ENCODE measurements around the gene COL19A1.

The COL19A1 gene

DNA sequence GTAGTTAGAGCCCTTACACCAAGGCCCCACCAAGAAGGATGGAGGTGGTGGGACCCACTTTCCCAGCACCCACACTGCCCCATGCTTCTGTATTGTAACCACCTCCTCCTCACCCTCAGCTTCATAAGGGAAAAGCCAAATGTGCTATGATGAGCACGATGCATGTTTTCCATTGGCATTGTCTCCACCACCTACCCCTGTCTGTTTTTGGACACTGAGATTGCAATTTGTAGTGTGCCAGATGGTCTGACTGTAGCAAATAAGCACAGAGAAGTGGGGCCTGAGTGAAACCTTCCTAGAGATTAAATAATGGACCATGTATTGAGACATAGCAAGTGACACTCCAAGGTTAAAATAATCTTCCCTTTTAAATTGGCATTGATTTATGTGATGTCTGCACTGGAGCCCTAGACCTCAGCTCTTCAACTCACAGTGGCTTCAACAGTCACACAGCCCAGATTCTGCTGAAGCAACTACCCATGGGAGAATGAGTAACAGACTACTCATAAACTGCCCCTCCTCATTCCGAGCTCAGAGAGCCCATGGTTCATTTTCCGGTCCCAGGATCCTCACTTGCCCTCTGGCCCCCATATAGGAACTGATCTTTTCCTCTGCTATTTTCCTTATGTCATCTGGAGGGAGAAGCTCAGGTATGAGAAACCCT, 258.7 kb downstream of the COL19A1 start:
- DNase-seq (ENCODE audit: low read depth in 2 of 2) = no peak

DNA sequence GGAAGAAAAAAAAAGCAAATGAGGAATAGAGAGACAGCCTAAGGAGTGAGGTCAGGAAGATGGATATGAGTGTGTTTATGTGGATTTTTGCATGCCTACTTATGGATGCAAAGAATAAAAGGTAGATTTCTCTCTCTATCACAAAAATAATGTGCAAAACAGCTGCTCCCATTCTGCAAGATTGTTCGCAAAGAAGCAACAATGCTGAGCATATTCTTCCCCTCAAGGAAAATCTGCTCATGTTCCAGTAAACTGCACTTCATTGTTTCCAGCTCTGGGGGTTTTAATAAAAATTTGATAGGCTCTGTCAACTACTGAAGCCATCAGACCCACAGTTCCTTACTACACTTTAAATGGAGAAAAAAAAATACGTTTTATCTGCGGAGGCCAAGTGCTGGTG, 259.2 kb downstream of the COL19A1 start:
- DNase-seq (ENCODE audit: low read depth in 2 of 2) = no peak

DNA sequence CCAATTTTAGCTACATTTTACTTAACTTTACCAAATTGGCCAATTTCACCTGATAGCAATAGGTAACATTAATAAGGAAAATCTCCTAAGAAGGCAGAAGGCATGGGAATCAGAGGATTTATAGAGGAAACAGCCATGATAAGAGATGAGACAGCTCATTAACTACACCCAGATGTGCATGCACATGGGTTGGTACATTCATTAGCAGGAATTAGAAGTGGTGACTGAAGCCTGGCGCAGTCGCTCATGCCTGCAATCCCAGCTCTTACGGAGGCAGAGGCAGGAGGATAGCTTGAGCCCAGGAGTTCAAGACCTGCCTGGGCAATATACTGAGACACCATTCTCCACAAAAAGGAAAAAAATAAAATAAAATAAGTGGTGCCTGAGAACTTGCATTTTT, 263.0 kb downstream of the COL19A1 start:
- no peak for DNase-seq (ENCODE audit: low read depth in 2 of 2)

DNA sequence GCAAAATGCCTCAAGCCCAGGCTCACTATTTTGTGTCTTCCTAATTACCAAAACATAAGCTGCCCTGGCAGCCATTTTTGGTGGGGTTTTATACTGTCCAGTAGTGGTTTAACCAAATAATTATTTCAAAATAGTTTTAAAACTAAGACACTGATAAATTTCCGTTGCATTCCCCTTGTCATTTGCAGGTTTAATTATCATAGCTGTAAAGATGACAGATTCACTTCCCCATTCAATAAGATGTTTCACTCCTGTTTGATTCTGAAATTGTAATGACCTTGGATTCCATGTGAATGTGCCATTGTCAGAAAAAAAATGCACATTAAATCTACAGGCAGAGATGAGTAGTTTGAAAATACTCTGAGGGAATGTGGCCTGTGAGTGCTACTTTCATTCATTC, 264.5 kb downstream of the COL19A1 start:
- DNase-seq (ENCODE audit: low read depth in 2 of 2) = no peak

DNA sequence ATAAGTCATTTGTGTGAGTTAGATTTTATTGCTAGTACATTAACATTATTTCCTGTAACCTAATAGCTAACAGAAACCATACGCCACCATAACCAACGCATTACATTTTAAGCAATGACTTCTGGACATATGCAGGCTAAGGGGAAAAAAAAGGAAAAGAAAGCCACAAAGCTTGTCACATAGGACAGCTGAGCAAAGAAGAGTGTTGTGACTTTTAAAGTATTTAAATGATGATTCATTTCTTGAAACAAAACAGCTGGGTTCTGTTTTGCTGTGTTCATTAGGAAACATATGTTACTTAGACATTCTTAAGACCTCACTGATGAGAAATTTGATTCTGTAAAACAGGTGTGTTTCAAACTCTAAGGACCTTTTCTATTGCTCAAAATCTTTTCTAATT, 265.2 kb downstream of the COL19A1 start:
- no peak for DNase-seq (ENCODE audit: low read depth in 2 of 2)

DNA sequence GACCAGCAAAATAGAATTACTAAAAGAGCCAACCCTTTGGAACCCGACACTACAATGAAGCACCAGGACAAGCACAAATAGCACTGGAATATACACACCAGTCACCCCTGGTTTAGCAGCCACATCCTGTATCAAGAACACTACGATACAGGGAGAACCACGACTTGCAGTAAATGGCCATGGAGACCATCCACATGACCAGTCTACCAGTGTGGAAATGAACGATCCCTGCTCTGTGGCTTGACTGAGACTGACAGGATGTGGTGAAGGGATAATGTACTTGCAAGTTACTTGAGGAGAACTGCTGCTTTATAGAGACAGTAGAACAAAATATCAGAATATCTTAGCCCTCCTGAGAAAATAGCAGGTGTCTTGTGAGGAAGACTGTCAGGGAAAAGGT, 266.9 kb downstream of the COL19A1 start:
- DNase-seq (ENCODE audit: low read depth in 2 of 2) = no peak

DNA sequence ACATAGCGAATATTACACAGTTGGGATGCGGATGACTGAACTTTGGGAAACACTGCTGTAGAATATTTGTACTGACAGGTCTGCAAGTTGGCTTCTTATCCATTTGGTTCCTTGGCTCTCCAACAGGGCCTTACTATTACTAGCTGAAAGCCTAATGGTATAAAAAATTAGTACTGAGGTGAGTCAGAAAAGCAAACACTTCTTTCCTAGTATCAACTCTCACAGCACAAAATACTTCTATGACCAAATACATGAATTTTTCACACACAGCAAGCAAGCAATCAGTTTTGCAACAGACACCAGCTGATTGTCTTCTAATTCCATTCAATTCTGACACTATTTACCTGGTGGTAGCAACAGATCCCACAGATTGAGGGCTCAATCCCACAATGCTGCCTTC, 268.2 kb downstream of the COL19A1 start:
- no peak for DNase-seq (ENCODE audit: low read depth in 2 of 2)

DNA sequence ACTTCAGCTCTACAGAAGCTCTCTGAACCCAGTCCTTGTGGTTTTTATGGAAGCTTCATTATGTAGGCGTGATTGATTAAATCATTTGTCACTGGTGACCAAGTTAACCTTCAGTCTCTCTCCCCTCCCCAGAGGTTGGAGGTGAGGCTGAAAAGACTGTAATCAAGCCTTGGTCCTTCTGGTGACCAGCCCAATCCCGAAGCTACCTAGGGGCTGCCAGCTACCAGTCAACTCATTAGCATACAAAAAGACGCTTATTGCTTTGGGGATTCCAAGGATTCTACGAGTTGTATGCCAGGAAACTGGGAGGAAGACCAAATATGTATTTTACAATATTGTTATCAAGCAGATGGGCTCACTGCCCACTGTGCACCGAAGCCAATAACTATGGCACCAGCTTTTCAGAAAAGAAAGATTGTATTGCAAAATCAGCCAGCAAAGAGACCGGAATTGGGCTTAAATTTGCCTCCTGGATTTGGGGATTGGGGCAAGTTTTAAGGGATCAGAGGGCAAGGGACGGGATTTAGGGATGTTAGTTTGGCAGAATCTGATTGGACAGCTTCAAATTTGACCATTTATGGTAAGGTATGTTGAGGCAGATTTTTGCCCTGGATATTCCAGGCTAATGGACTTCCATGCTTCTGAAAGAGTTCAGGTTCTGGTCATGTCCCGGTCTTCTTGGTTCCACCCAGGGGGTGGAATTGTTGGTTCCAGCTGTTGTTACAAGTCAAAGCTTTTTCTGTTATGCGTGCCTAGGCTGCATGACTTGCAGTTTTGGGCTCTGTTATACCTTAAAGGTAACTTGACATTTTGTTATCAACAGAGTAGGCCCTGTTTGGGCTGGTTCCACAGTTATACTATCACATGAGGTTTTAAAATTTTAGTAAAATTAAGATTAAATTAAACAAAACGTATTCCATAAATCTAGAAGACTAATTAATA, 269.1 kb downstream of the COL19A1 start:
- DNase-seq (ENCODE audit: low read depth in 2 of 2) = no peak

DNA sequence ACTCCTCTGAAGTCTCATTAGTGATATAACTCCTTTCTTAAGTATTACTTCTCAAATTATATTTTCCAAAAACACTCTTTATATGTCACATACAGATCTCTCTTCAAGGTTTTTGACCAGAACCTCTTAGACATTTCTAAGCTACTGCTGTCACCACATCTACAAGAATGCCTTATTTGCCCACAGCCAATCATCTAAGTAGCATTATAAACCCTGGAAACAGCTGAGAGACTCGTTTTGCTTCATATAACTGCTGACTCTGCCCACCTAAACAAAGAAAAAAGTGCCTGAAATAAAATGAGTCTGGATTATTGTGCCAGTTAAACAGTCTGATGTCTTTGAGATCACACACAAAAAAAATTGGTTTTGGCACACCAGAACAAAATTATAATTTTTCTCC, 270.6 kb downstream of the COL19A1 start:
- no peak for DNase-seq (ENCODE audit: low read depth in 2 of 2)

DNA sequence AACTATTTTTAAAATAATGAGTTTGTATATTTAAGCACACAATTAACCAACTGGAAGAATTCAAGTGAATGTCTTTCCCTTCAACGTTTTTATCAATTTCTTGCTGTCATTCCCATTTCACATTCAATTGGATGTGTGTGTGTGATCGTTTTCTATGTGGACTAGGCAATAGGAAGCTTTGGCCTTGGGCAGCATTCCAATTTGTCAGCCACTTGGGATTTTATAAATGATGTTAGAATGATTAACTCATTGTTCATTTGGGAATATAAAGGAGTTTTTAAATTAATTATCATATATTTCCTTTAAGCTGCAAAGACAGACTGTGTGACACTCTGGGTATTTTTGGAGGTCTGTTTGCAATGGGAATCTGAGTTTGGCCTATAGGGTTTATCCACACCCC, 274.1 kb downstream of the COL19A1 start:
- DNase-seq (ENCODE audit: low read depth in 2 of 2) = no peak

DNA sequence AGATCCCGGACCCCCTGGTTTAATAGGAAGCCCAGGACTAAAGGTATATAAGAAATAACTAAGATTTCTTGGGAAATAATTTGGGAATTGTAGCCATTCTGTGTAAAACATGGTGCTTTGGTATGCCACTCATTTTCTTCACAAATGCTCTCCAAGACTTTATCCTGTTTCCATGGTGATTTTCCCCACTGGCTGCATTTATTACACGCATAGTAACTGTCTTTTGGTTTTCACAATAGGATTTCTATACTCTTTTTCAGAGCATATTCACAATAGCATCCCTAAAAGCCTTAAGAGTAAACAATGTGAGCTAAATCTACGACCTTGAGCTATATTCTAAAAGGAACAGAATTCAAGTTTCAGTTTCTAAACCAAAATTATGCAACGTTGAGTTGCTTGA, 275.7 kb downstream of the COL19A1 start:
- no peak for DNase-seq (ENCODE audit: low read depth in 2 of 2)

DNA sequence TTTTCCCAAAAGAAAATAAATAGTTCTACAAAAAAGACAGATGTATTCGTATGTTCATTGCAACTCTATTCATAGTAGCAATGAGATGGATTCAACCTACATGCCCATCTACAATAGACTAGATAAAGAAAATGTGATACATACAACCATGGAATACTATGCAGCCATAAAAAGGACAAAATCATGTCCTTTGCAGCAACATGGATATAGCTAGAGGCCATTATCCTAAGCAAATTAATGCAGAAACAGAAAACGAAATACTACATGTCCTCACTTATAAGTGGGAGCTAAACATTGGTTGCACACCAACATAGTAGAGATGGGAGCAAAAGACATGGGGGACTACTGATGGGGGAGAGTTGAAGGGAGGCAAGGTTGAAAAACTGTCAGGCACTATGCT, 278.8 kb downstream of the COL19A1 start:
- no peak for DNase-seq (ENCODE audit: low read depth in 2 of 2)

DNA sequence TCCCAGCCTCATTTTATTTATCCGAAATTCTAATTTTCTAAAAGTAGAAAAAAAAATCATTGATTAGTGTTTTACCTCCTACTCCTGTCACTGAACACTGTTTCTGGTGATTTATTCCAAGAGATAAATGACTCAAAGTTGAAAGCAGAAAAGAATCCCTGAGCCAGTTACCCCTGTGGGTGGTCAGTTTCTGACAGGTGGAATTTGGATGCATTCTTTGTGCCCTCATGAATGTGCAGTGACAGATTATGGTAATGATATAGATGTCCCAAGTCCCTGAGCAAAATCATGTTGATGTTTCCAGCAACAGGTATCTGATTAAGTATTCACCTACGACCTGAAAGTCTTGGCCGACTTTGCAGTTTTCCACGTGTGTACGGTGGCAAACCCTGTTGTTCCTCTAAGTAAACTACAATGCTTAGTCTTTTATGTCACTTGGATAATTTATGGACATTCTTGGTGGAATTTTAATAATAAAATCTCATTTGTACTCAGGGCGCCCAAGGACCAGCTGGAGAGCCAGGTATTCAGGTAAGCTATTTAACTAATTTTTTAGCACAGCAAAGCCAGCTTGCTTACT, 282.9 kb downstream of the COL19A1 start:
- no peak for DNase-seq (ENCODE audit: low read depth in 2 of 2)

DNA sequence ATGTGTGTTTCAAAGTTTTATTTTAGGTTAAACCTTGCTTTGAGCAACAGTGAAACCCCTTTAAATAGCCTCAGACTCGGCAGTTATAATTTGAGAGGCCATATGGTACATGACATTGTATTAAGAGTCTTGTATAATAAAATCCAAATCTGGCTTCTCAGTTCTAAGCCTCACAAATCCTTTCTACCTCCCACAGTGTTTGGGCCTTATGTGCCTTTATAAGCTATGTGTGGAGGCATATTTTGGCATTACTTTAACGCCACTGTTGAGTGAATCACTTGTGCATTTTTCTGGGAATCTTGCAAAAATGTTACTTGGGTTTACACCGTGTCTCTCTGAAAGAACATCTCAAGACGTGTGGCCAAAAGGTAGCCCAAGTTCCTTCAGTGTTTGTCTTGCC, 284.2 kb downstream of the COL19A1 start:
- DNase-seq (ENCODE audit: low read depth in 2 of 2) = no peak

DNA sequence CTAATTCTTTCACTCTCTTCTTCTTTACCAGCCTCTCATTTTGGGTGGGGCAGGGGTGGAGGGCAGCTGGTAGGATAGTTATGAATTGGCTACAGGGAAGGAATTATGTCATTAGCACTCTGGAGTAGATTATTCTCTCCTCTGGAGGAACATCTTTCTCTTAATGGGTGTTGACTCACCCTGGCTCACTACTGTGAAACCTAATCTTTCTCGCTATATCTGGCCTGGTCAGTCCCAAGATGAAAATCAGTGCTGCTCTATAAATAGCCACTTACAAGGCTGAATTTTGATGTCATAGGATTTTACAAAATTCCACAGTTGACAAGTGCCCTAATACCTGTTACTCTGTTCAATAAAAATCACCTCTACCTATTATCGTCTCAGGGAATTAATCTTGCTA, 285.3 kb downstream of the COL19A1 start:
- DNase-seq (ENCODE audit: low read depth in 2 of 2) = no peak

DNA sequence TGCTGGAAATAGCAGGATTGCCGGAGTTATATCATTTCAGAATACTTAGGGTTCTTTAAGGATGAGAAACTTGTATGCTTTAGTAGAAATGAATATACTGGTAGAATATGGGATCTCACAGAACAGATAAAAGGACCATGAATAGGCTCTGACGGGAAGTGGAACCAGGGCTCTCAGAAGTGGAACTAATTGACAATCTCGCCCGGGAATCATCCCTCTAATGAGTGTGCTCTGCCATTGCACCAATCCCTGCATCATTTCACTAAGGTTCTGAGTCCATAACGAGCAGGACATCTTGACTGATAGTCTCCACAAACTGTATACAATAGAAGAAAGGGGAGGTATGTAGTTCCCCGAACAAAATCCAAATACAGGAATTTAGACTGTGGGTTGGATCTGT, 286.4 kb downstream of the COL19A1 start:
- DNase-seq (ENCODE audit: low read depth in 2 of 2) = no peak

DNA sequence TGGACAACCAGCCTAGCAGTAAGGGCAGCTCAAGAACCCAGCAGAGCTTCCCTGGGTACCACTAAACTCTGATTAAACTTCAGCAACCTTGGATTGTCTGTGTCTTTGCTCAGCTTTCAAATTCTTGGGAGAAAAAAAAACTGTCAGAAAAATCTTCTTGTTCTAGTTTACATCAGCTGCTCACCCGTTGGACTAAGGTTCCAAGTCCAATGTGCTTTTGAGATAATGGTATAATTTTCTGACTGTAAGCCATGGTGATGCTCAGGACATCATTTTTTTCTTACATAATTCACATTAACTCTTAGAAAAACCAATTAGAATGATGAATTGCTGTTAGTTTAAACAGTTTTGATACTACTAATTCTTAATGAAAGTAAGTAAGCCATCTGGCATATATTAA, 290.7 kb downstream of the COL19A1 start:
- no peak for DNase-seq (ENCODE audit: low read depth in 2 of 2)

DNA sequence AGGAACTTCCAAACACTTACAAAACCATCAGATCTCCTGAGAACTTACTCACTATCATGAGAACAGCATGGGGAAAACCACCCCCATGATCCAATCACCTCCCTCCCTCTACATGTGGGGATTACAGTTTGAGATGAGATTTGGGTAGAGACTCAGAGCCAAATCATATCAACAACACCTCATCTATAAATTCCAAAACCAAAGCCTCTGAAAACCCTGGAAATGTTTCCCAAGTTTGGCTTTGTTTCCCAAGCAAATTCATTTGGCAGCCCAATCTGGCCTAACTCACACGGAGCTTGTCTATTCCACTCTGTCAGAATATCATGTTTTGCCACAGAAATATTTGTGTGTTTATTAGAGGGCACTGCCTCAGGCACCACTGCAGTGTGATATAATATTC, 293.9 kb downstream of the COL19A1 start:
- no peak for DNase-seq (ENCODE audit: low read depth in 2 of 2)

DNA sequence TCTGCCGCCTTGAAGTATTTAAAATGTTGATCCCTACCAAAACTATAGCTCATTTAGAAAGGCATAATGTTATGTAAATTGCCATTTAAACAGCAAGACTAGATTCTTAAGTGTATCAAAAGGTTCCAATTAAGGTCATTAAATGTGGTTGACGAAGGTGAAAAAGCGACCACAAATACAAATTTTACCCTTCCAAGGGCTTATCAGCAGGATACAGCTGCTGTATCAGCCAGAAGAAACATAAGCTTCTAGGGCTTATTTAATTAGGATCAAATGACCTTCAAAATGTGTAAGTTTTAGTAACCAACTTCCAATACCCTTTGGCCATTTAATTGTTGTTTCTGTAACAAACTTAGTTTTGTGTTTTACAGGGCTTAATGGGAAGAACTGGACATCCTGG, 296.6 kb downstream of the COL19A1 start:
- DNase-seq (ENCODE audit: low read depth in 2 of 2) = no peak

DNA sequence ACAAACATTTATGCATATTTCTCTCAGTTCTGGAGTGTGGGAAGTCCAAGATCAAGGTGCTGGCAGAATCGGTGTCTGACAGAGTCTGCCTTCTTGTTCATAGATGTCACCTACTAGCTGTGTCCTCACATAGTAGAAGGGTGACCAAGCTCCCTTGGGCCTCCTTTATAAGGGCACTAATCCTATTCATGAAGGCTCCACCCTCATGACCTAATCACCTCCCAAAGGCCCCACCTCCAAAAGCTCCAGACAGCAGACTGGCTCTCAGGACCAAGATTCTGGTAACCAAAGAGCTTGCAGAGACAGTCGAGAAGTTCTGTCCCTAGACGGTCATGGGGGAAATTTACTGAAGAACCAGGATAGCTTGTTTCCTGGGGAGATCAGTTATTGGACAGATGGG, 297.4 kb downstream of the COL19A1 start:
- no peak for DNase-seq (ENCODE audit: low read depth in 2 of 2)

DNA sequence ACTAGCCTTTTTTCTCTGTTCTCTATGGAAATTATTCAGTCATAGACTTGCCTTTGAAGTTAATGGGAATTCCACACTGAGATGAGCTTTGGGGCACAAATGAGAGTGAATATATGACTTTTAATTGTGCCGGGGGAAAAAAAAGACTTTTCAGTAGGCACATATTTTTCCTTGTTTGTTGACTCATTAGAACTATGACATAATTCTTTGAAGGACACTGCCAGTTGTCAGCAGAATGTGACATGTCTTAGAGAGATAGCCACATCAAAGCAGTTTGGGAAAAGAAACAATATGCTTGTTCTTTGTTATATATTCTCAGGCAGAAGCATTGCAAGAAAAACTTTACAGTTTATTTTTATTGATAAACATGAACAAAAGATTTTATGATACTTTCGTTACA, 298.2 kb downstream of the COL19A1 start:
- DNase-seq (ENCODE audit: low read depth in 2 of 2) = no peak

DNA sequence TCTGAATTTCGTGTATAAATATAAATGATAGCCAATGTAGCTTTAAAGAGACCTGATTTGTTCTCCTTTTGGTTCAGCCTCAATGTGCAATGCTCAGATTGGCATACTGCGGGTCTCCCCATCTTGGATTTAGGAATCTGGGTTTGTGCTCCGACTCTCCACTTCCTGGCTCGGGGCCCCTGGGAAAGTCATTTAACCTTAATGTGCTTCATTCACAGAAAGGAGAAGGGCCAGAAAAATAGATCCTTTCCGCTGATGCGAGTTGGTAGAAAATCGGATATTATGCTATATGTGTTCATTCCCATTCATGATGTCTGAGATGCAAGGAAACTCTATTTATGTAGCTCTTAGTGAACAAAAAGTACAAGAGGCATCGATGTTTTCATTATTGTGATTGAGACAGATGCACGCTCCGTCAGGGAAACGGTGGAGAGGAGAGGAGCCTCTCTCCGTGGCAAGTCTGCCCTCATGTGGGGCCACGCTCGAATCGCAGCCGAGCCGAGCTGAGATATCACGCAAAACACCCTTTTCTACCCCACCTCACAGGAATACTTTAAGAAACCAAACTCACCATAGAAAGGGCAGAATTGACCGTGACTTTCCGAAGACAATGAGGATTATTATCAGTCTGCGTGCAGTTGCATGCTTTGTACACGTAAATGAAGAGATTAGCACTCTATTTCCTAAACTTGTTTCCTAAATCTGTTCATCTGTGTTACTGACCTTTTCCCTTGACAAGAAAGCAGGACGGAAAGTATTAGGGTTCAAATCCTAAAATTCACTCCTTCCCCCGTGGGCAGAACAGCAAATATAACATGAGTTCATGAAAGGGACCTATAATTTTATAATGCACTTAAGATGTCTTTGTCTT, 300.0 kb downstream of the COL19A1 start:
- no peak for DNase-seq (ENCODE audit: low read depth in 2 of 2)
